Gastrocnemius medialis (tissue), 4 donors: ENCODE measurements around the gene COL23A1. TPM values are rescaled to one million over a fixed set of nuclear protein-coding genes. Genes with fewer than 3 reads are reported as not detected.

Experiments
- ATAC-seq, 2 donors: fragments of 150-250 bp; one replicate each; pipeline ENCODE4 v1.9.1; 2016
- DNase-seq, 2 donors: peaks; one replicate each; pipeline ENCODE4 v3.0.0-alpha.2; 2019
- H3K27ac ChIP-seq, 4 donors: fragments of 200-600 bp; sonication (generic); 1 replicate in 1 of 4; 2 replicates in 3 of 4; pipeline ENCODE4 v1.5.1; 2016 to 2018; ENCODE audit warnings: mild to moderate bottlenecking in 2 of 4, moderate library complexity in 1 of 4
- H3K27me3 ChIP-seq, 3 donors: fragments of 200-600 bp; sonication (generic) in 2 of 3; 1 replicate in 1 of 3; 2 replicates in 2 of 3; pipeline versions ENCODE4 v1.5.1 to v1.6.0; 2016 to 2019; ENCODE audit warnings: mild to moderate bottlenecking in 1 of 3, moderate library complexity in 1 of 3
- H3K36me3 ChIP-seq, 2 donors: fragments of 200-600 bp; sonication (generic) in 1 of 2; one replicate each; pipeline ENCODE4 v1.5.1; 2017 to 2018
- H3K4me1 ChIP-seq, 2 donors: fragments of 200-600 bp; sonication (generic) in 1 of 2; one replicate each; pipeline ENCODE4 v1.5.1; 2016 to 2017; ENCODE audit warnings: mild to moderate bottlenecking in 2 of 2
- H3K4me3 ChIP-seq, 4 donors: fragments of 200-600 bp; sonication (generic) in 3 of 4; 1 replicate in 1 of 4; 2 replicates in 3 of 4; pipeline ENCODE4 v1.5.1; 2016 to 2019; ENCODE audit warnings: mild to moderate bottlenecking in 2 of 4
- H3K9me3 ChIP-seq, 3 donors: fragments of 200-600 bp; sonication (generic) in 2 of 3; 1 replicate in 1 of 3; 2 replicates in 2 of 3; pipeline ENCODE4 v1.5.1; 2016 to 2019
- POLR2A ChIP-seq, 2 donors: fragments of 450-650 bp; IDR thresholded peaks; one replicate each; pipeline ENCODE4 v1.6.1; 2017; ENCODE audit warnings: antibody characterized with exemption in 2 of 2, mild to moderate bottlenecking in 2 of 2, moderate library complexity in 2 of 2
- in situ Hi-C, 4 donors: fragments of 200-750 bp; cut with MboI; loops; one replicate each; pipeline versions ENCODE4 v1.15.0 to v1.8.0; 2017; ENCODE audit warnings: low sequenced_read_pairs in 4 of 4
- intact Hi-C: fragments of 100-400 bp; cut with DNase I; formaldehyde crosslinking; loops from one replicate; pipeline ENCODE4 v1.15.1; 2023; ENCODE audit warnings: low total_unique reads
- total RNA-seq, 4 donors: library from RNA; depleted of rRNA; stranded (reverse); fragments of >200 nt; gene quantifications; one replicate each; pipeline versions ENCODE4 v1.1.0 to v1.2.3, GENCODE V29; 2016
- TF ChIP-seq, protein P1 (sequence below), 5 experiments: fragments of 450-650 bp in 3 of 5; fragments of 200-600 bp in 2 of 5; sonication (generic) in 2 of 5; IDR thresholded peaks in 4 of 5; conservative IDR thresholded peaks in 1 of 5; 1 replicate in 4 of 5; 2 replicates in 1 of 5; pipeline ENCODE4 v1.5.1; 2016 to 2019; ENCODE audit warnings: antibody characterized with exemption in 5 of 5, mild to moderate bottlenecking in 3 of 5, moderate library complexity in 3 of 5

The COL23A1 gene
- total RNA-seq, 4 donors from 2014 or later: 0.62 to 1.1 (median 0.97) TPM; not detected in 1

DNA sequence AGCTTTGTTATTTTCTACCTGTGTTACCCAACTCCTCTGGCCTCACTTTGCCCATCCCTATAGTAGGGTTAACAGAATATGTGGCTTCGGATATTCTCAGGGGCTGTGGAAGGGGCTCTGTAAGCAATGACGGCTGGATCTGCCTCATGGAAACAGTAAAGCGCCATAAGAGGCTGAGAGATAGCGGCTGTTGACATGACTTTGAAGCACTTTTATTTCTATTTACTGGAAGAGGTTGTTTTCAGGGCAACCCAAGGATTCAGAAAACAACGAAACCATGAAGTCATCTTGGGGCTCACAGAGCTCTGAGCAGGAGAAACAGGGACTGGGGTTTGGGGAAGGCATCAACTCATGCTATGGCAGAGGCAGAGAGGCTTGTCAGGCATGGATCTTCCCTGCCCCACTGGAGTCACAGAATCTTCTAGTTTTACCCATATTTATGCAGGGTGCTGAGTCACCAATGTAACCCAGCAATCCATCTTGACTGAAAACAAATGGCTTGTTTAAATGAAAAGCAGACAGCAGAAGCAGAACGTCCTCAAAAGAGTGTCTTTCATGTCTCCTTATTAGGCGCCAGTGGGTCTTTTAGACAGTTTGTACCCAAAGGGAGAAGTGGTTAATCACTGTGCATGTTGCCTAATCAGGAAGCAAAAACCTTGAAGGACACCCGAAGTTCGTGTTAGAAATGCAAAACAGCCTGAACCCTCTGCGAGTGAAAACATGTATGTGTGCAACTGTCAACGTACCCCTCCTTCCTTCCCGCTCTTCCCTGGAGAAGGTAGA, 113.0 kb downstream of the COL23A1 start:
- ATAC-seq: no peak
- intact Hi-C loops (no loop called here), in situ Hi-C loops (no loop called here)
- Histone ChIP-seq H3K36me3 (no peaks in the 10 kb centered on the region), H3K9me3 (peaks cover 0 to 3% (median 0%) of the 10 kb centered on the region in 3 donors), H3K4me3 (no peak overlapping the region), H3K27ac (no peak overlapping the region), H3K27me3 (no peaks in the 10 kb centered on the region), H3K4me1 (no peaks in the 10 kb centered on the region)
- no peak for DNase-seq
- TF ChIP-seq POLR2A (IDR thresholded peaks at IDR 0.05): no peak
- TF ChIP-seq, protein P1, sequence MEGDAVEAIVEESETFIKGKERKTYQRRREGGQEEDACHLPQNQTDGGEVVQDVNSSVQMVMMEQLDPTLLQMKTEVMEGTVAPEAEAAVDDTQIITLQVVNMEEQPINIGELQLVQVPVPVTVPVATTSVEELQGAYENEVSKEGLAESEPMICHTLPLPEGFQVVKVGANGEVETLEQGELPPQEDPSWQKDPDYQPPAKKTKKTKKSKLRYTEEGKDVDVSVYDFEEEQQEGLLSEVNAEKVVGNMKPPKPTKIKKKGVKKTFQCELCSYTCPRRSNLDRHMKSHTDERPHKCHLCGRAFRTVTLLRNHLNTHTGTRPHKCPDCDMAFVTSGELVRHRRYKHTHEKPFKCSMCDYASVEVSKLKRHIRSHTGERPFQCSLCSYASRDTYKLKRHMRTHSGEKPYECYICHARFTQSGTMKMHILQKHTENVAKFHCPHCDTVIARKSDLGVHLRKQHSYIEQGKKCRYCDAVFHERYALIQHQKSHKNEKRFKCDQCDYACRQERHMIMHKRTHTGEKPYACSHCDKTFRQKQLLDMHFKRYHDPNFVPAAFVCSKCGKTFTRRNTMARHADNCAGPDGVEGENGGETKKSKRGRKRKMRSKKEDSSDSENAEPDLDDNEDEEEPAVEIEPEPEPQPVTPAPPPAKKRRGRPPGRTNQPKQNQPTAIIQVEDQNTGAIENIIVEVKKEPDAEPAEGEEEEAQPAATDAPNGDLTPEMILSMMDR (IDR thresholded peaks at IDR 0.05 in 4 of 5, conservative IDR thresholded peaks at IDR 0.05 in 1 of 5): no peak

- Histone ChIP-seq H3K36me3 (no peaks in the 10 kb centered on the region), H3K27me3 (no peaks in the 10 kb centered on the region), H3K4me3 (no peak overlapping the region), H3K27ac (no peak overlapping the region), H3K9me3 (peaks cover 0 to 3% (median 0%) of the 10 kb centered on the region in 3 donors), H3K4me1 (no peaks in the 10 kb centered on the region)
- ATAC-seq: no peak
- intact Hi-C loops (no loop called here), in situ Hi-C loops (no loop called here)
- TF ChIP-seq POLR2A (IDR thresholded peaks at IDR 0.05): no peak
- TF ChIP-seq, protein P1 (IDR thresholded peaks at IDR 0.05 in 4 of 5, conservative IDR thresholded peaks at IDR 0.05 in 1 of 5): no peak
- DNase-seq: no peak
Measured at GRCh38 chr5:178476531-178476930, 113.7 kb downstream of the COL23A1 start.

DNA sequence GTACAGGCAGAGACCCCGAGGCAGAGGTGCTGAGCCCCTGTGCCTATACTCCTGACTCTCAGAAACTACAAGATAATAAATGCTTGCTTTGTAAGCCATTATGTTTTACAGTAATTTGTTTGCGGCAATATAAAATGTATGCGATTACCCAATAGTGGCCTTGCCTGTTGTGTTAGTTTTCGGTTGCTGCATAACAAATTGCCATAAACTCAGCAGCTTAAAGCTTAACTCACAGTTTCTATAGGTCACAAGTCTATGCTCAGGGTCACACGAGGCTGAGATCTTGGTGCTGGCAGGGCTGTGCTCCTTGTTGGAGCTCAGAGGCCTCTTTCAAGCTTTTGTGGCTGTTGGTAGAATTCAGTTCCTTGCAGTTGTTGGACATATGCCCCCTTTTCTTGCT, 114.8 kb downstream of the COL23A1 start:
- H3K9me3 ChIP-seq: peaks cover 0 to 3% (median 0%) of the 10 kb centered on the region in 3 donors
- no peak for DNase-seq
- ATAC-seq: no peak
- intact Hi-C loops (no loop called here), in situ Hi-C loops (no loop called here)
- no peaks in the 10 kb centered on the region for H3K4me1 ChIP-seq
- TF ChIP-seq, protein P1 (IDR thresholded peaks at IDR 0.05 in 4 of 5, conservative IDR thresholded peaks at IDR 0.05 in 1 of 5): no peak
- no peak for TF ChIP-seq POLR2A (IDR thresholded peaks at IDR 0.05)
- no peak overlapping the region for H3K27ac ChIP-seq
- no peaks in the 10 kb centered on the region for H3K27me3 ChIP-seq
- no peaks in the 10 kb centered on the region for H3K36me3 ChIP-seq
- no peak overlapping the region for H3K4me3 ChIP-seq

DNA sequence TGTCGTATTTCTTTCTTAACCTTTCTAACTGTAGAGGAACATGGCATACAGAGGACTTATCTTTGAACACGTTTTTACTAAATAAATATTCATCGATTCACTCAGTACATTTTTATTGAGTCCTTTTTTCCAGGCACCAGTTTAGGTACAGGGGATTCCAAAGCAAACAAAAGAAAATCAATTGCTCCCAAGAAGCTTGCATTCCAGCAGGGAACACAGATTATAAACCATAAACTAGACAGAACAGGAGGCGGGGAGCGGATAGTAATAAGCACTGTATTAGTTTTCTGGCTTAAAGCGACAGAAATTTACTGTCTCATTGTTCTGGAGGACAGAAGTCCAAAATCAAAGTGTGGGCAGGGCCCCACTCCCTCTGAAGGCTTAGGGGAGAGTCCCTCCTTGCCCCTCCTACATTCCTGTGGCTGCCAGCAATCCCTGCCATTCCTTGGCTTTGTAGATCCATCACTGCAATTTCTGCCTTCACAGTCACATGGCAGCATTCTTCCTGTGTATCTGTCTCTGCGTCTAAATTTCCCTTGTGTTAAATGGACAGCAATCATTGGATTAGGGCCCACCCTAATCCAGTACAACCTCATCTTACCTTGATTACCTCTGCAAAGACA, 115.5 kb downstream of the COL23A1 start:
- no peak overlapping the region for H3K27ac ChIP-seq
- in situ Hi-C loops: no loop called here
- no peaks in the 10 kb centered on the region for H3K36me3 ChIP-seq
- H3K4me1 ChIP-seq: no peaks in the 10 kb centered on the region
- intact Hi-C loops: no loop called here
- ATAC-seq (no peak), DNase-seq (no peak)
- H3K27me3 ChIP-seq: no peaks in the 10 kb centered on the region
- TF ChIP-seq, protein P1 (IDR thresholded peaks at IDR 0.05 in 4 of 5, conservative IDR thresholded peaks at IDR 0.05 in 1 of 5): no peak
- TF ChIP-seq POLR2A (IDR thresholded peaks at IDR 0.05): no peak
- H3K4me3 ChIP-seq: no peak overlapping the region
- H3K9me3 ChIP-seq: peaks cover 0 to 3% (median 0%) of the 10 kb centered on the region in 3 donors
